MV-4-11 (cell line): ENCODE measurements around the gene EPB41L2.
"Not testable (repeated sequence)": the region's sequence is repeated elsewhere in the genome, so short reads cannot be mapped to it uniquely, and the experiment has no call there.

ENCODE experiments used
- DNase-seq: peaks from one replicate; lab custom pipeline; 2025; lab: John Stamatoyannopoulos, UW

The EPB41L2 gene

GRCh38 chr6:131063028-131063763 is at the start of gene EPB41L2:
Gene EPB41L2, minus strand, starts transcription at chr6:131063245. Its CDS starts 106,760 bp downstream, at chr6:130956485.
- DNase-seq: peak; percentile 59

GRCh38 chr6:131112249-131112648 is 49.2 kb upstream of the EPB41L2 start:
- no peak for DNase-seq

DNA sequence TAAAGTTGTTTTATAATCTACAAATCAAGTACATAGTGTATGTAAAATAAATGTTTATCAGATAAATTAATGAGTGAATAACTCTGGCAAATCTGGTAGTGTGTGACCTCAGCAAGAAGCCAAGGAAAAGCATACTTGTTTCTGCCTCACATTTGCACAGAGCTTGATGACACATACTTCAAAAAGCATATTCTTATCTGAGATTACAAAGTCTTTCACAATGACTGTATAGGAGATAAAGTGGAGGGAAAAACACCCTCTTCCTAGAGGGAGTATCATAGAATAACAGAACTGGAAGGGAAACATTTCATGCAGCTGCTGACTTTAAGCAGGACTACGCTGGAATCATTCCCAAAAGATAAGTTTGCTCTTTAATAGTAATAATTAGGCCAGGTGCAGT is 44.1 kb upstream of the EPB41L2 start:
- no peak for DNase-seq

- no peak for DNase-seq
These were observed 40.9 kb upstream of the EPB41L2 start for GRCh38 chr6:131103901-131104300.

GRCh38 chr6:131103296-131103695 is 40.3 kb upstream of the EPB41L2 start:
- DNase-seq: no peak

DNA sequence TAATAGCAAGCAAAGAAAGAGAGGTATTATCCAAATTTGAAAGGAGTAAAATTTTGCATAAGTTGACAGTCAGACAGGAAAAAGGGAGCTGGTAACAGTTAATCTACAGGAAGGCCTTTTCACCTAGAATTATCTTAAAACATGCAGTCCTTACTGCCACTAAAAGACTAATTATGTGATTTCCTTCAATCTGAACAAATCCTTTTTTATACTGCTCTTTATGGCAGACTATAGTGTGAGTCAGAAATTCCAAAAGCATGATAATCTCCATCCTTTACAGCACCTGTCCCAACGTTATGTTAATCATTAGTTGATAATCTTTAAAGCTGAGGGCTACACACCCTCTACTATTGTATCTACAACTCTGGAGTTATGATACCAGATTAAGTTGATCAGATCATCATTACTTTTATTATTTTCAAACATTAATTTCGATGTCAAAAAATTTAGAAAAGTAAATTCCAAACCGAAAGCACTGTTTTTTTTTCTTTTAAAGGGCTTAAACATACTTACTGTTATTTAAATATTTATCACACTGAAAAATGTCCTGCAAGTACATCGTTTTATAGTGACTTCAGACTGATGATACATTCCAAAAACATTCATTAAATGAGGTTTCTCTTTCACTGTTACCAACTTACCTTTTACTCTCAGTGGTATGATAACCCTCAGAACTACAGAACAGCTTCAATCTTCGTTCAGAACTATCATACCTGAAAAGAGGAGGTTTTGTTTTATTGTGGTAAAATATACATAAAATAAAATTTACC is 39.1 kb upstream of the EPB41L2 start:
- DNase-seq: no peak

GRCh38 chr6:131096786-131097185 is 33.7 kb upstream of the EPB41L2 start:
- no peak for DNase-seq

- DNase-seq: no peak
These were observed 30.3 kb upstream of the EPB41L2 start for GRCh38 chr6:131093334-131093733.

- not testable (repeated sequence) for DNase-seq
These were observed 28.9 kb upstream of the EPB41L2 start for GRCh38 chr6:131091944-131092343.

DNA sequence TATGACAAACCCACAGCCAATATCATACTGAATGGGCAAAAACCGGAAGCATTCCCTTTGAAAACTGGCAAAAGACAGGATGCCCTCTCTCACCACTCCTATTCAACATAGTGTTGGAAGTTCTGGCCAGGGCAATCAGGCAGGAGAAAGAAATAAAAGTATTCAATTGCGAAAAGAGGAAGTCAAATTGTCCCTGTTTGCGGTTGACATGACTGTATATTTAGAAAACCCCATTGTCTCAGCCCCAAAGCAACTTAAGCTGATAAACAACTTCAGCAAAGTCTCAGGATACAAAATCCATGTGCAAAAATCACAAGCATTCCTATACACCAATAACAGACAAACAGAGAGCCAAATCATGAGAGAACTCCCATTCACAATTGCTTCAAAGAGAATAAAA is 27.3 kb upstream of the EPB41L2 start:
- peak; percentile 68 for DNase-seq

DNA sequence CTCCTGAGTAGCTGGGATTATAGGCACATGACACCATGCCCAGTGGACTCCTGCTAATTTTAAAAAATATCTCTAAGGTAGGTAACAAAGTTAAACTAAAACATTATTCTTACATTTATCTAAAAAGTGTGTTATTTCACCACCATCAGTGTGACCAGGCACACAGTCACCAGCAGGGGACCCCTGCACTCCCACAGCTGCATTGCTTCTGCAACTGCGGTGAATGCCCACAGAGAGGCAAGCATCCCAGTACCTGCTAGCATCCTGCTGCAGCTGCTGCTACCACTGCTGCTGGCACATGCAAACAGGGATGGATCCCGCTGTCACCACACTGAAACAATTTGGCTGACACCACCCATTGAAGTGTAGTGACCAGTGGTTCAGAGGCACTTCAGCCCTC is 21.9 kb upstream of the EPB41L2 start:
- no peak for DNase-seq

DNA sequence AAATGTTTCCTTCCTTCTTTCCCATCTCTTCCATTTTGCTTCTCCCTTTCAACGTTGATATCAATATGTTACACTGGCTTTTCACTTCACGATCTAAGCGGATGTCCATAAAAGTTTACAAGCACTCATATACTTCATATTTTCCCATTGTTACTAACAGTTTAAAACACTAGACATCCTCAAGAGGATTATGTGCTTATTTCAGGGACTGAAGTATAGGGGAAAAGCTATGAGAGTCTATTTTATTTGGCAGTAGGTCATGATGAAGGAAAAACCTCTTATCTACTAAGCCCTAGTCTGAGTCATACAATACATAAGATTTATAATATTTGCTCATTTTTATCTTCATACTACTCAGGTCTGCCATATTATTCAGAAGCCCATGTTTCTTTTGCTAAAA is 20.6 kb upstream of the EPB41L2 start:
- DNase-seq: no peak

- DNase-seq: no peak
These were observed 19.3 kb upstream of the EPB41L2 start for GRCh38 chr6:131082335-131082734.

DNA sequence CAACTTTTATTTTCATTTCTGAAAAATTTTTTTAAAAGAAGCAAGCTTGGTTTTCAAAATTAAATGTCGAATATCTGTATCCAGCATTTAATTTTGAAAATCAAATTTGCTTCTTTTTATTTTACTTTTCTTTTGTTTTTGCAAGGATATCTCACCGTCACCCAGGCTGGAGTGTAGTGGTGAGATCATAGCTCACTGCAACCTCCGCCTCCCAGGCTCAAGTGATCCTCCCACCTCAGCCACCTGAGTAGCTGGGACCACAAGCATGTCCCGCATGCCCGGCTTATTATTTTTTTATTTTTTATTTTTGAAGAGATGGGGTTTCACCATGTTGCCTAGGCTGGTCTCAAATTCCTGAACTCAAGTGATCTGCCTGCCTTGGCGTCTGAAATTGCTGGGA is 17.0 kb upstream of the EPB41L2 start:
- DNase-seq: no peak

- no peak for DNase-seq
These were observed 10.5 kb upstream of the EPB41L2 start for GRCh38 chr6:131073577-131073976.

DNA sequence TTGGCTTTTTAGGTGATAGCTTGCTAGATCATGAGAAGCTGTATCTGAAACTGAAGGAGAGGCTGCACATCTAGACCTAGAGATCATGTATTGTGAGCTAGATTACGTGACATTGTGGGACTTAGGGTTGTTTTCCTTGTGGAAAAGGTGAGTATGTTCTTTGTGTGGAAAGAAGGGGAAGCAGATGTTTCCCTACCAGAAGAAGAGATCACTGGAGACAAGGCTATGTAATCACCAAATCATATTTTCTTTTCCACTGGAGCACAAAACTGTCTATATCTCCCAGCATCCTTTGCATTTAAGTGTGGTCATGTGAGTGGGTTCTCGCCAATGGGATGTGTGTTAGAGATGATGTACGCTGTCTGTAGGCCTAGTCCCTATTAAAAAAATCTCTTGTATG is 7.0 kb upstream of the EPB41L2 start:
- DNase-seq: no peak

GRCh38 chr6:131068165-131068564 is 5.1 kb upstream of the EPB41L2 start:
- DNase-seq: no peak

- DNase-seq: no peak
These were observed 4.5 kb upstream of the EPB41L2 start for GRCh38 chr6:131067521-131067920.

GRCh38 chr6:131065824-131066171 is 2.8 kb upstream of the EPB41L2 start:
- DNase-seq: no peak

DNA sequence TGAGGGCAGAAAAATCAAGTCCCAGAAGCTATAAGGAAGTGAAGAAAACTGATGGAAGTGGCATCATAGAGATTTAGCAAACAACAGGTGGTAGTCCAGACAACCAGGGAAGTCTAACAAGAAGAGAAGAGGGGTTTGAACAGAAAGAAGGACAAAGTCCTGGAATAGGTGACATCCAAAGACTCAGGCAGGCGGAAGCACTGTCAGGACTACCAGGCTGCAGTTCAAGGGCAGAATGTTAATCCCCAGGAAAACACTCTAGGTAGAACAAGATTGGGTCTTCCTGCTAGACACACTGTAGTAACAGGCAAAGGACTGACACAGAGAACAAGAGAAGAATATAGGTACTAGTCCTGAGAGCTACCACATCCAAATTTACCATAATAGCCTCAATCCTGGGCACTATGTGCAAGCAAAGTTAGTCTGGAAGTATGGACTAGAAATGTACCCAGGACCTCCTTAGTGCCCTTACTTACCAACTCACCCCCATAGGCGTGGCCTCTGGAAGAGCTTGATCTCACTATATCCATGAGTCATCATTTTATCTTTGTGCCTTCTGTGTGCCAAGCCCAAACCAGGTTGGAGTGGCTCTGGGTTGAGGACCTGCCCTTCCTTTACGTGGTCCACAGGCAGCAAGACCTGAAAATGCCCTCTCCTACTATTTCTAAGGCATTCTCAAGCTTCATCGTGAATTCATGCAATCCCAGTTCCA is 2.2 kb upstream of the EPB41L2 start:
- no peak for DNase-seq

GRCh38 chr6:131063764-131064272 is 773 bp upstream of the EPB41L2 start:
- no peak for DNase-seq

DNA sequence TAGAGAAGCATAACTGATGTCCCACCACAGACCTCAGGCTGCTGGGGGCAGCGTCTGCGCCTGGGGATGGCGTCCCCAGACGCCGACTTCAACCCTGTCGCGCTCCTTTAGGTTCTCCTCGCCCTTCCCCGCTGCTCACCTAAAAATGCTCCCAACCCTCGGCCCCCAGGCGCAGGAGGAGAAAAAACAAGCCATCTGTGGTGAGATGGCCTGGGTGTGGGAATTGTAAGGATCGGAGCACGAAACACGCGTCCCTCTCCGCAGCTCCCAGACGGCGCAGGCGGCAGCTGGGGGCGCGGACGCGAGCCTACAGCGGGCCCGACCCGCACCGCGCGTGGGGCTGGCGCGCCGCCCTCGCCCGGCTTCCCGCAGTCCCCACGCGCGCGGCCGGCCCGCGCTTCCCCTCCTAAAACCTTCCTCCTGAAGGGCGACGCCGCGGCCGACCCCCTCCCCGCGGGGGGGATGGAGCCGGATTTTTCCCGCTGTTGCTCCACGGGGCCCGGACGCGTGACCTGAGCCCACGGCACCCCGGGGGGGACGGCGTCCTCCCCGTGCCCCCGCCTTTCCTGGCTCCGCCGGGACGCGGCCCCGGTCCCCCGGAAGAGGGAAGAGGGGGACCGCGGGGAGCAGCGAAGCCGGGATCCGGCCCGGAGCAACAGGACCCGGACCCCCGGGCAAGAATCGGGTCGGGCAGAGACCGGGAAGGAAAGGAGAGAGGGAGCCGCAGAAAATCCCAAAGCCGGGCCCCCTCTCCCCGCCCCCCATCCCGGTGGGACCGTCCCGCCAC is 611 bp downstream of the EPB41L2 start:
- no peak for DNase-seq
